VCaP (cell line): ENCODE results near the gene AP2A1.

Experiments
- H3K27ac ChIP-seq: fragments of 450-650 bp; 2 replicates; pipeline ENCODE4 v1.5.1; 2017
- CTCF ChIP-seq: fragments of 450-650 bp; conservative IDR thresholded peaks from 2 replicates; pipeline ENCODE4 v1.5.1; 2017; ENCODE audit warnings: mild to moderate bottlenecking, moderate library complexity

AP2A1 gene

GRCh38 chr19:49843265-49843664 is 76.5 kb downstream of the AP2A1 start:
- TF ChIP-seq CTCF: no peak

DNA sequence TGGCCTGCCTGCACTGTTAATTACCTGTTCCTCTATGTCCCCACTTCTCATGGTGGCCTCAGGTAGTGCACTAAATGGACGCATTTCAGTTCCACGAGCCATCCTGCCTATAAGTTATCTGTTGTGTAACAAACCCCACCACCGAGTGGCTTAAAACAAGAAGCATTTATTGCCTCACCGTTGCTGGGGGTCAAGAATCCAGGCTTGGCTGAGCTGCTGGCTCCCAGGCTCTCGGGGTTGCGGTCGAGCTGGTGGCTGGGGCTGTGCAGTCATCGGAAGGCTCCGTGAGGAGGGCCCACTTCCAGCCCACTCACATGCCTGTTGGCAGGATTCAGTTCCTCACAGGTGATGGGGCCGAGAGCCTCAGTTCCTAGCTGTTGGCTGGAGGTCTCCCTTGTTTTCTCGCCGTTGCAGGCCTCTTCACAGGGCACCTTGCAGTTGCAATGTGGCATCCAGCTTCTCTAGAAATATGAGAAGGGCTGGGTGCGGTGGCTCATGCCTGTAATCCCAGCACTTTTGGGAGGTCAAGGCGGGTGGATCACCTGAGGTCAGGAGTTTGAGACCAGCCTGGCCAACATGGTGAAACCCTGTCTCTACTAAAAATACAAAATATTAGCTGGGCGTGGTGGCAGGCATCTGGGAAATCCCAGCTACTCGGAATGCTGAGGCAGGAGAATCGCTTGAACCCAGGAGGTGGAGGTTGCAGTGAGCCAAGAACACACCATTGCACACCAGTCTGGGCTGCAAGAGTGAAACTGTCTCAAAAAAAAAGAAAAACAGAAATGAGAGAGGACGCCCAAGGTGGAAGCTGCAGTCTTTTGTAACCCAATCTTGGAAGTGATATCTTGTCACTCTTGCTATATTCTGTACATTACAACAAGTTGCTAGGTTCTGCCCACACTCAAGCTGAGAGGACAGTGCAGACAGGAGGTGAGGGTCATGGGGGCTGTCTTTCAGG is 77.6 kb downstream of the AP2A1 start:
- TF ChIP-seq CTCF: no peak
- no peak overlapping the region for H3K27ac ChIP-seq

More at GRCh38 chr19:49843265-49843664, 76.5 kb downstream of the AP2A1 start:
- H3K27ac ChIP-seq: no peak overlapping the region

- peak; percentile 45 for TF ChIP-seq CTCF
- no peak overlapping the region for H3K27ac ChIP-seq
Observed at GRCh38 chr19:49845414-49845813, 78.6 kb downstream of the AP2A1 start.

GRCh38 chr19:49846408-49846807 is 79.6 kb downstream of the AP2A1 start:
- no peak for TF ChIP-seq CTCF
- no peak overlapping the region for H3K27ac ChIP-seq

DNA sequence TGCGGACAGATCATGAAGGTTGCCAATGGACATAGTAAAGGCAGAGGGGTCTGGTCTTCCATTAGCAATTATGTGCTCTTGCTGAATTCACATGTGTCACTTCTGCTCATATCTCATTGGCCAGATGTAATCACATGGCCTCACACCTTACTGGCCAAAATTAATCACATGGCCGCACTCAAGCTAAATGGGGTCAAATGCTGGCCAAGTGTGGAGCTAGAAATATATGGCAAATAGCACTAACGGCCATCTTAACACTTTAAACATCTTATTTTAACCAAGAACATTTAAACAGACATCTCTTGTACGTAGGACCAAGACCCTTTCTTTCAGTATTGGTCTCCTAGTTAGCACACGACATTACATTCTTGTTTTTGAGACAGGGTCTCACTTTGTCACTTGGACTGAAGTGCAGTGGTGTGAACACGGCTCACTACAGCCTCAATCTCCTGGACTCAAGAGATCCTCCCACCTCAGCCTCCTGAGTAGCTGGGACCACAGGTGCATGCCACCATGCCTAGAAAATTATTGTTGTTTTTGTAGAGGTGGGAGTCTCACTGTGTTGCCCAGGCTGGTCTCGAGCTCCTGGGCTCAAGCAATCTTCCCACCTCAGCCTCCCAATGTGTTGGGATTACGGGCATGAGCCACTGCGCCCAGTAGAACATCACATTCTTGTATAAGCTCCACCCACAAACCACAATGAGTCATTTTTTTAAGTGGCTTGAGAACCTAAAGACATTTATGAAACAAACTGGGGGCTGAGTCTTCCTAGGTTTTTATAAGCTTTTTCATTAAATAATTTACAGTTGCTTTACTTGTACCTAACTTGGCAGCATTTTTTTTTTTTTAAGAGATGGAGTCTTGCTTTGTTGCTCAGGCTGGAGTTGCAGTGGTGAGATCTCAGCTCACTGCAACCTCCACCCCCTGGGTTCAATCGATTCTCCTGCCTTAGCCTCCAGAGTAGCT is 81.2 kb downstream of the AP2A1 start:
- TF ChIP-seq CTCF: no peak
- no peak overlapping the region for H3K27ac ChIP-seq

DNA sequence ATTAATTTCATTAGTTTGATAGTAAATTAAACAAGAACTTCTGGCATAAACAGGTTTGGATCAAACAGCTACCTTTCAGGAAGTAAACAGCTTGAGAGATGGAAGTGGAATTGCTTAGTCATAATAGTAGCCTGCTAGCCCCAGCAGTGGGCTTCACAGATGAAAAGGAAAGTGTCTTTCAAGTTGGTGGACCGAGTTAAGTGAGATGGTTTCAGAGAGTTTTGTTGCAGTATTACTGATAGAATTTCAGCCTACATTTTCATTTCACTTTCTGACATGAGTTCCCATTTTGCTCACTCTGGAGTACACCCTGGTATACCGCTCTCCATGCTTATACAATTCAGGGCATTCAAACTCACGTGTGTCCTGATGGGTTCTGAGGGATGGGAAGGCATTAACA is 82.1 kb downstream of the AP2A1 start:
- TF ChIP-seq CTCF: no peak
- H3K27ac ChIP-seq: no peak overlapping the region
